Measurements from ENCODE around the gene UFC1. TPM values are rescaled to one million over a fixed set of nuclear protein-coding genes. Genes with fewer than 3 reads are reported as not detected.

The UFC1 gene
- total and polyA plus RNA-seq, 2 donors (not counting 3 experiments of a cell fraction or from before 2014, with no cell fraction given) = 102 to 149 TPM

DNA sequence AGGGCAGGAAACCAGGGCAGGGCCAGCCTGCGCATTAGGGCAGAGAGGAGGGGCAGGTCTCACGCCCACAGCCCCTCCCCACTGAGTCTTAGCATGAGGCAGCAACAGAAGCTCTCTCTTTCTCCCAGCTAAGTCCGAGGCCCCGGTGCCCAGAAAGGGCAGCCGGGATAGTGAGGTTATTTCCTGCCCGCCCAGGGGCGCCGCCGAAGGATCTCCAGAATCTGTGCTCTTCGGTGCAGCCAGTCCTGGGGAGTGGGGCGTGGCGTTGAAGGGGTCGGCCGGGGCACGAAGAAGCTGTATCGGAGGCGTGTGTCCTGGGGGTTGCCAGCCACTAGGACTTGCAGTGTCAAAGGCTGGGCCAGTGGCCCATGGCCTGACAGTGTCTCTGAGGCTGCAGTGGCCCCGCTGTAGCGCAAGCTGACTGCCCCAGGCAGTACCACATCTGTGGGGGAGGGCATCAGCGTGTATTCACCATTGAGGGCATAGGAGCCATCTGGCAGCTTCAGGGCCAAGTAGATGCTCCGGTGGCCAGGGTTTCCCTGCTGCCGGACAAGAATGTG, 37.3 kb downstream of the UFC1 start:
- dilution Hi-C loops (cut with MboI; ENCODE audit: extremely low pct_ligation_motif_present, low sequenced_read_pairs) (no loop called here), intact Hi-C loops (cut with micrococcal nuclease) (loop anchor here (1.0 kb wide), 1 partner anchor 21 kb away; no protein-coding TSS in a partner anchor)
- Histone ChIP-seq H3K4me2 (ENCODE audit: insufficient read depth, low read length) (no peak overlapping the region), H3K9me3 (replicated peaks; ENCODE audit: control insufficient read depth, insufficient read depth, low read length) (no peaks in the 10 kb centered on the region), H3K9me1 (replicated peaks; ENCODE audit: control insufficient read depth, extremely low read depth, insufficient read depth, low read length) (no peaks in the 10 kb centered on the region), H4K20me1 (replicated peaks; ENCODE audit: control insufficient read depth, extremely low read depth, insufficient read depth, low read length) (no peaks in the 10 kb centered on the region), H3K79me2 (ENCODE audit: control insufficient read depth, insufficient read depth, low read length) (peaks cover 7% of the 10 kb centered on the region), H3K9ac (replicated peaks; ENCODE audit: extremely low read depth, insufficient read depth, low read length) (no peak overlapping the region), H3K27ac (ENCODE audit: insufficient read depth, low read depth, low read length) (no peak overlapping the region), H3K36me3 (ENCODE audit: control insufficient read depth in 2 of 2, extremely low read depth in 1 of 2, insufficient read depth in 2 of 2, low read length in 2 of 2) (peaks cover 3% of the 10 kb centered on the region in 2 experiments), H3K27me3 (ENCODE audit: control insufficient read depth in 2 of 2, insufficient read depth in 2 of 2, low read length in 2 of 2) (no peaks in the 10 kb centered on the region), H2AFZ (ENCODE audit: low read depth, low read length) (no peak overlapping the region), H3K4me3 (replicated peaks in 1 of 3; ENCODE audit: insufficient read depth in 1 of 3, low read depth in 1 of 3, low read length in 3 of 3) (no peak overlapping the region), H3K4me1 (ENCODE audit: control insufficient read depth, extremely low read depth, insufficient read depth, low read length) (peaks cover 14% of the 10 kb centered on the region)
- CTCF ChIA-PET = interaction anchor here (1.0 to 6.2 kb wide), 11 partner anchors 8 to 191 kb away, joined by 3 to 54 read pairs (median 8); partner anchors contain the start of genes NDUFS2, PPOX and TOMM40L
- FAIRE-seq (no peak), DNase-seq (ENCODE audit: low read depth, low spot score) (no peak)
- no peak for TF ChIP-seq POLR2AphosphoS5 (IDR thresholded peaks at IDR 0.05; ENCODE audit: insufficient read depth, low read depth, low read length)
- no peak for TF ChIP-seq JUN (IDR thresholded peaks at IDR 0.05; ENCODE audit: borderline replicate concordance, insufficient read depth, insufficient read length, low read depth)
- TF ChIP-seq, protein P1, sequence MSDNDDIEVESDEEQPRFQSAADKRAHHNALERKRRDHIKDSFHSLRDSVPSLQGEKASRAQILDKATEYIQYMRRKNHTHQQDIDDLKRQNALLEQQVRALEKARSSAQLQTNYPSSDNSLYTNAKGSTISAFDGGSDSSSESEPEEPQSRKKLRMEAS (IDR thresholded peaks at IDR 0.05; ENCODE audit: insufficient read depth, insufficient read length) = no peak
- no peak for TF ChIP-seq POLR2A (IDR thresholded peaks at IDR 0.05; ENCODE audit: low read depth, low read length)
- TF ChIP-seq GATA2 (IDR thresholded peaks at IDR 0.05; ENCODE audit: insufficient read depth, insufficient read length, low read depth, low read length) = no peak
- TF ChIP-seq, protein P2, sequence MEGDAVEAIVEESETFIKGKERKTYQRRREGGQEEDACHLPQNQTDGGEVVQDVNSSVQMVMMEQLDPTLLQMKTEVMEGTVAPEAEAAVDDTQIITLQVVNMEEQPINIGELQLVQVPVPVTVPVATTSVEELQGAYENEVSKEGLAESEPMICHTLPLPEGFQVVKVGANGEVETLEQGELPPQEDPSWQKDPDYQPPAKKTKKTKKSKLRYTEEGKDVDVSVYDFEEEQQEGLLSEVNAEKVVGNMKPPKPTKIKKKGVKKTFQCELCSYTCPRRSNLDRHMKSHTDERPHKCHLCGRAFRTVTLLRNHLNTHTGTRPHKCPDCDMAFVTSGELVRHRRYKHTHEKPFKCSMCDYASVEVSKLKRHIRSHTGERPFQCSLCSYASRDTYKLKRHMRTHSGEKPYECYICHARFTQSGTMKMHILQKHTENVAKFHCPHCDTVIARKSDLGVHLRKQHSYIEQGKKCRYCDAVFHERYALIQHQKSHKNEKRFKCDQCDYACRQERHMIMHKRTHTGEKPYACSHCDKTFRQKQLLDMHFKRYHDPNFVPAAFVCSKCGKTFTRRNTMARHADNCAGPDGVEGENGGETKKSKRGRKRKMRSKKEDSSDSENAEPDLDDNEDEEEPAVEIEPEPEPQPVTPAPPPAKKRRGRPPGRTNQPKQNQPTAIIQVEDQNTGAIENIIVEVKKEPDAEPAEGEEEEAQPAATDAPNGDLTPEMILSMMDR (IDR thresholded peaks at IDR 0.05; ENCODE audit: extremely low read depth in 1 of 2, insufficient read depth in 1 of 2, low read depth in 1 of 2, low read length in 2 of 2) = no peak
- no peak for TF ChIP-seq MYC (IDR thresholded peaks at IDR 0.05; ENCODE audit: low read depth, low read length)
- TF ChIP-seq FOS (IDR thresholded peaks at IDR 0.05; ENCODE audit: borderline replicate concordance, insufficient read depth, low read length) = no peak
- TF ChIP-seq EZH2 (IDR thresholded peaks at IDR 0.05; ENCODE audit: borderline replicate concordance, low read depth, low read length, severe bottlenecking) = no peak
- POLR2A ChIA-PET = interaction anchor here (0.5 to 1.0 kb wide), 2 partner anchors 25 to 183 kb away, joined by 3 to 6 read pairs; partner anchors contain the start of gene PPOX
- no TSS peak for BruUV-seq (replicated peaks)

Data from endothelial cell of umbilical vein (primary cell).